Left kidney (tissue), 8 donors: ENCODE measurements around the gene ST6GAL1. TPM values are rescaled to one million over a fixed set of nuclear protein-coding genes. Genes with fewer than 3 reads are reported as not detected.
A peak's percentile ranks its signal among the peaks of the same experiment; 100 is the strongest.
"Not testable (repeated sequence)": the region's sequence is repeated elsewhere in the genome, so short reads cannot be mapped to it uniquely, and the experiment has no call there.

Experiments used
- DNase-seq: peaks from one replicate; pipeline ENCODE4 v3.0.0-alpha.2; 2013
- long read RNA-seq, 8 donors: transcript quantifications; one replicate each; lab custom pipeline, GENCODE V29; 2026
- polyA plus RNA-seq: library from polyadenylated mRNA; unstranded; fragments of 120-200 nt; gene quantifications from one replicate; pipeline ENCODE4 v1.2.1, GENCODE V29; 2013; ENCODE audit not compliant: insufficient read length

ST6GAL1 gene
- 75.9 TPM for polyA plus RNA-seq
- long read RNA-seq, donor 1, full-length matches to known transcripts: 23 of 69 reads
- long read RNA-seq, donor 1, partial matches to known transcripts: 15 of 69 reads
- long read RNA-seq, donor 1, other reads (novel, unspliced or antisense): 31 of 69 reads
- long read RNA-seq, donor 2, full-length matches to known transcripts: 7 of 29 reads
- long read RNA-seq, donor 2, partial matches to known transcripts: 0 of 29 reads
- long read RNA-seq, donor 2, other reads (novel, unspliced or antisense): 22 of 29 reads
- long read RNA-seq, donor 3, full-length matches to known transcripts: 9 of 9 reads
- long read RNA-seq, donor 3, partial matches to known transcripts: 0 of 9 reads
- long read RNA-seq, donor 3, other reads (novel, unspliced or antisense): 0 of 9 reads
- long read RNA-seq, donor 4, partial matches to known transcripts: 0 of 1 reads
- long read RNA-seq, donor 4, other reads (novel, unspliced or antisense): 0 of 1 reads
- long read RNA-seq, donor 5, full-length matches to known transcripts: 8 of 63 reads
- long read RNA-seq, donor 5, partial matches to known transcripts: 6 of 63 reads
- long read RNA-seq, donor 5, other reads (novel, unspliced or antisense): 49 of 63 reads
- long read RNA-seq, donor 6, full-length matches to known transcripts: 17 of 74 reads
- long read RNA-seq, donor 6, partial matches to known transcripts: 17 of 74 reads
- long read RNA-seq, donor 6, other reads (novel, unspliced or antisense): 40 of 74 reads
- long read RNA-seq, donor 7, full-length matches to known transcripts: 24 of 30 reads
- long read RNA-seq, donor 7, partial matches to known transcripts: 6 of 30 reads
- long read RNA-seq, donor 7, other reads (novel, unspliced or antisense): 0 of 30 reads
- long read RNA-seq, donor 8, full-length matches to known transcripts: 7 of 7 reads
- long read RNA-seq, donor 8, partial matches to known transcripts: 0 of 7 reads
- long read RNA-seq, donor 8, other reads (novel, unspliced or antisense): 0 of 7 reads

DNA sequence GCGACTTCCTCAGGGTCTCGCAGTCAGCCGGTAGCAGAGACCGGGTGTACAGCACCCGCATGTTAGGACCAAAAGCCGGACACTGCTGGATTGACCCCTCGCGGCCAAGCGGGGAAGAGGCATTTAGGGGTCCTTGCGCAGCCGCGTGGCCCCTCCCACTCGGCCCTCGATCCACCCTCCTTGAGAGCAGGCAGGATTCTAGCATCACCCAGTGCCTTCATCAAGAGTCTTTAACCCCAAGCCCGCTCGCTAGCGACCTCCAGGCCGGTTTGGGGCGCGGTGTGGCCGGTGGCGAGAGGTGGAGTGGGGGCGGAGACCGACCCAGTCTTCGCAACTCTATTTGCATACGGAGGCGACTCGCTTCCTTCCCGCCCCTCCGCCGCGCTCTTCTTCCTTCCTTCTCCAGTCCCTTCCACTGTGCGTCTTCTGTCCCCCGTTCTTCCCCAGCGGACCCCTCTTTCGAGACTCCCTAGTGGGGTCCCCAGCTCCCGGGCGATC, at the start of gene ST6GAL1:
ST6GAL1 (plus strand) TSS at position 384 of the 498 bp plus-strand sequence. CDS start 112,178 bp downstream, outside the sequence.
- DNase-seq: peak; percentile 79

- DNase-seq: no peak
These were observed 48.2 kb upstream of the ST6GAL1 start for GRCh38 chr3:186882150-186882524.

DNA sequence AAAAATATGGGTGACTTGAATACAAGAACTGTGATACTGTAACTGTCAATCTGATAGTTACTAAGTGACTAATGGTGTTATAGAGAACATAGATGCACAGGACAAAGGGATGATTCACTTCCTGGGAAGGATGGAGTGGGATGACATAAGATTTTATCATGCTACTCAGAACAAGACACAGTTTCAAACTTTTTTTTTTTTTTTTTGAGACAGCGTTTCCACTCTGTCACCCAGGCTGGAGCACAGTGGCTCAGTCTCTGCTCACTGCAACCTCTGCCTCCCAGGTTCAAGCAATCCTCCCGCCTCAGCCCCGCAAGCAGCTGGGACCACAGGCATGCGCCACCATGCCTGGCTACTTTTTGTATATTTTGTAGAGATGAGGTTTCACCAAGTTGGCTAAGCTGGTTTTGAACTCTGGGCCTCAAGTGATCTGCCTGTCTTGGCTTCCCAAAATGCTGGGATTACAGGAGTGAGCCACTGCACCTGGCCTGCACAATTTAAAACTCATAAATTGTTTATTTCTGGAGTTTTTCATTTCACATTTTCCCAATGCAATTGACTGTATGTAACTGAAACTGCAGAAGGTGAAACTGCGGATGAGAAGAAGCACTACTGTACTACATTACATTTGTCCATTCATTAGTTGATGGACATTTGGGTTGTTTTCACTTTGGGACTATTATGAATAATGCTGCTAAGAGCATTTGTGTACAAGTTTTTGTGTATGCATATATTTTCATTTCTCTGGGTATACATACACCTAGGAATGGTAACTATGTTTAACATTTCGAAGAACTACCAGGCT, 47.2 kb upstream of the ST6GAL1 start:
- no peak for DNase-seq

GRCh38 chr3:186883686-186884058, 46.7 kb upstream of the ST6GAL1 start:
- no peak for DNase-seq

- DNase-seq: not testable (repeated sequence)
These were observed 45.5 kb upstream of the ST6GAL1 start for GRCh38 chr3:186884868-186885267.

GRCh38 chr3:186886202-186886981, 43.9 kb upstream of the ST6GAL1 start:
- no peak for DNase-seq

DNA sequence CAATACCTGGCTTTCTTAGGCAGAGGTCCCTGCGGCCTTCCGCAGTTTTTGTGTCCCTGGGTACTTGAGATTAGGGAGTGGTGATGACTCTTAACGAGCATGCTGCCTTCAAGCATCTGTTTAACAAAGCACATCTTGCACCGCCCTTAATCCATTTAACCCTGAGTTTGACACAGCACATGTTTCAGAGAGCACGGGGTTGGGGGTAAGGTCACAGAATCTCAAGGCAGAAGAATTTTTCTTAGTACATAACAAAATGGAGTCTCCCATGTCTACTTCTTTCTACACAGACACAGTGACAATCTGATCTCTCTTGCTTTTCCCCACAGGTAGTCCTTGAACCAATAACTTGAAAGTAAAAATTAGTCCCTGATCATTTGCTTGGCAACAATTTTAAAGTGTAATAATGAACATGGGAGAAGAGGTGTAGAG, 42.8 kb upstream of the ST6GAL1 start:
- not testable (repeated sequence) for DNase-seq

DNA sequence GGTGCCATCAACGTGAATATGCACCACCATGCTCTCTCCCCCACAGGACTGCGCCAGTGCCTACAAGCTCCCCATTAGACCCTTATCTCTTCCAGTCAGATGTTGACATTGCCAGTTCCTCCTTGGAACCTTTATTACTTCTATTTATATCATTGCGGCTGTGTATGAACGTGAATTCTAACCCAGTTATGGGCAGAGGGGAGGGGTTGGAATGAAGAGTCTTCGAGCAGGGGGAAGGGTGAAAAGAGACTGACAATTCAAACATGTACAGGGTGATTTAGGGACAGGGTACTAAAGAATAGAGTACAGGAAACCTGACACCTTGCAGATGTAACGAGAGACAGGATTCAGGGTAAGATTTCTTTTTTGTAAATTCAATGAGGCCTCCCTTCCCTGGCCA, 41.8 kb upstream of the ST6GAL1 start:
- peak; percentile 39 for DNase-seq

GRCh38 chr3:186889698-186890097, 40.6 kb upstream of the ST6GAL1 start:
- not testable (repeated sequence) for DNase-seq

- no peak for DNase-seq
These were observed 39.4 kb upstream of the ST6GAL1 start for GRCh38 chr3:186890911-186891310.

GRCh38 chr3:186893071-186893470, 37.3 kb upstream of the ST6GAL1 start:
- not testable (repeated sequence) for DNase-seq

DNA sequence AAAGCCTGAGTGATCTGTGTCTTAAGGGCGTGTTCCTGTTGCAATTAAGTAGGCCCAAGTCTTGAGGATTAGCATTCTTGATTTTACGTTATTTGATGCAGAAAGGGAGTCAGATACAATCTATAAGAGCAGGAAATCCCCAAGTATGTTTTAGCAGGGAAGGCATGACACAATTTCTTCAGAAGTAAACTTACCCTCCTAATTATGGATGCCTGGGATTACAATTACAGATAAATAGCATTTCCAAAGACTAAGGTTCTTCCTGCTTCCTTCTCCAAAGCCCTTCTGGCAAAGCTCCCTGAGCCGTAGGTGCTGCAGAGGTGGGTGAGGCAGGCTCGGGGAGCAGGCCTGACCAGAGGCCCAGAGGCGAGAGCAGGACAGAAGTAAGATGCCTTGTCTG, 34.9 kb upstream of the ST6GAL1 start:
- no peak for DNase-seq

DNA sequence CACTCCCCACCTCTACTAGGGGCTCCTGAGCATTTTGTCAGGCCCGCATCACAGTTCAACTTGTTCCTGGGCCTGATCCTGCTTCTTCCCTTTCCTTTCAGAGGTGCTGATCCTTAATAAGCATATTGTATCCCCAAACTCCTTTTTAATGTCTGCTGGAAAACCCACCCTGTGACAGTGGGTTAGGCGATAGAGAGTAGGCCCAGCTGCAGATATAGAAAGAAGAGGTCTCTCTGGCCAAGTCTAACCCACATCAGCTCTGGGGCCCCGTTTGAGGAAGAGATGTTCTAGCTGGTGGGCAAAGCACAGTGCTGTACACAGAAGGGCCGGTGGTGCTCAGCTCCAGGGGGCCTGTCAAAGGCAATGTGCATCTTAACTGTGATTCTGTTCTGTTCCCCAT, 34.3 kb upstream of the ST6GAL1 start:
- no peak for DNase-seq

- DNase-seq: peak; percentile 67
These were observed 33.5 kb upstream of the ST6GAL1 start for GRCh38 chr3:186896875-186897274.

DNA sequence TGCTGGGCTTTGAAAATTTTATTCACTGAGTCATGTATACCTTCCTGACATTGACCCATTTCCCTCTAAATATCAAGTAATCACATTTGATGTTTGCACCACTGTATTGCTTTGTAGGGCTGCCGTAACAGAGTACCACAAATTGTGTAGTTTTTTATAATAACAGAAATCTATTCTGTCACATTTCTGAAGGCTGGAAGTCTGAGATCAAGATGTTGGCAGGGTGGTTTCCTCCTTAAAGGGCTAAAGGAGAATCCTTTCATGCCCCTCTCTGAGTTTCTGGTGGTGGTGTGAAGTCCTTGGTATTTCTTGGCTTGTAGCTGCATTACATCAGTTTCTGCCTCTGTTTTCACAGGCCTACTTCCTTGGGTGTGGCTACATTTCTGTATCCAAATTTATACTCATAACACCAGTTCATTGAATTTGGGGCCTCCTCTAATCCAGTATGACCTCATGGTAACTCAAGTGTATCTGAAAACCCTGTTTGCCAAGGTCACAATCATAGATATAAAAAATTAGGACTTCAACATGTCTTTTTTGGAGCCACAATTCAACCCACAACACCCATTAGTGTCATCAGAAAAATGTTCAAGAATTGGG, 29.1 kb upstream of the ST6GAL1 start:
- no peak for DNase-seq

GRCh38 chr3:186902154-186902553, 28.2 kb upstream of the ST6GAL1 start:
- no peak for DNase-seq

DNA sequence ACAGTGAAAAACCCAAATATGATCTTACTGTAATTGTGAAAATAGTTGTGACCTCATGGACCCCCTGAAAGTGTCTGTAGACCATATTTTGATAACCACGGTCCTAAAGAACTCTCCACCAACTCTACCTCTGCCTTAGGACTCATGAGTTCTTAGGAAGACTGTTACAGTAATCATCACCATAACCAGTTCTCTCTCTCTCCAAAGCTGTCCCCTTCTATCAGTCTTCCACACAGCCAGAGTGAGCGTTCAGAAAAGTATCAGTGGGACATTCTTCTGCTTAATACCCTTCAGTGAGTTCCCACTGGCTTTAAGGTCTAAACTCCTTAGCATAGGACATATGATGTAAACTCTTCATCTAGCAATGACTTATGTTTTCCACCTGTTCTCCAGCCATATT, 27.6 kb upstream of the ST6GAL1 start:
- no peak for DNase-seq

DNA sequence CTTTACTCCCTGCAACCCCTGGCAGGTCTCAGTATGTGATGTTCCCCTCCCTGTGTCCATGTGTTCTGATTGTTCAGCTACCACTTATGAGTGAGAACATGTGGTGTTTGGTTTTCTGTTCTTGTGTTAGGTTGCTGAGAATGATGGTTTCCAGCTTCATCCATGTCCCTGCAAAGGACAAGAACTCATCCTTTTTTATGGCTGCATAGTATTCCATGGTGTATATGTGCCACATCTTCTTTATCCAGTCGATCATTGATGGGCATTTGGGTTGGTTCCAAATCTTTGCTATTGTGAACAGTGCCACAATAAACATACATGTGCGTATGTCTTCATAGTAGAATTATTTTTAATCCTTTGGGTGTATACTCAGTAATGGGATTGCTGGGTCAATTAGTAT, 26.6 kb upstream of the ST6GAL1 start:
- not testable (repeated sequence) for DNase-seq

GRCh38 chr3:186907075-186907474, 23.3 kb upstream of the ST6GAL1 start:
- DNase-seq: not testable (repeated sequence)

DNA sequence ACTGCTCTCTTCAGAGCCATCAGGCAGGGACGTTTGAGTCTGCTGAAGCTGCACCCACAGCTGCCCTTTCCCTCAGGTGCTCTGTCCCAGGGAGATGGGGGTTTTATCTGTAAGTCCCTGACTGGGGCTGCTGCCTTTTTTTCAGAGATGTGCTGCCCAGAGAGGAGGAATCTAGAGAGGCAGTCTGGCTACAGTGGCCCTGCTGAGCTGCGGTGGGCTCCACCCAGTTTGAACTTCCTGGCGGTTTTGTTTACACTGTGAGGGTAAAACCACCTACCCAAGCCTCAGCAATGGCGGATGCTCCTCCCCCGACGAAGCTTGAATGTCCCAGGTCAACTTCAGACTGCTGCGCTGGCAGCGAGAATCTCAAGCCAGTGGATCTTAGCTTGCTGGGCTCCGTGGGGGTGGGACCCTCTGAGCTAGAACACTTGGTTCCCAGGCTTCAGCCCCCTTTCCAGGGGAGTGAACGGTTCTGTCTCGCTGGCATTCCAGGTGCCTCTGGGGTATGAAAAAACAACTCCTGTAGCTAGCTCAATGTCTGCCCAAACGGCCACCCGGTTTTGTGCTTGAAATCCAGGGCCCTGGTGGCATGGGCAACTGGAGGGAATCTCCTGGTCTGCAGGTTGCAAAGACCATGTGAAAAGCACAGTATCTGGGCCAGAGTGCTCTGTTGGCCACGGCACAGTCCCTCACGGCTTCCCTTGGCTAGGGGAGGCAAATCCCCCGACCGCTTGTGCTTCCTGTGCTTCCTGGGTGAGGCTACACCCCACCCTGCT, 21.1 kb upstream of the ST6GAL1 start:
- DNase-seq: no peak
